Measurements from ENCODE around the gene FADS3. TPM values are rescaled to one million over a fixed set of nuclear protein-coding genes. Genes with fewer than 3 reads are reported as not detected.

Gene FADS3
- total and polyA plus RNA-seq, 2 of the 4 experiments (the other 2 are of a cell fraction): 54.5 to 110 TPM

DNA sequence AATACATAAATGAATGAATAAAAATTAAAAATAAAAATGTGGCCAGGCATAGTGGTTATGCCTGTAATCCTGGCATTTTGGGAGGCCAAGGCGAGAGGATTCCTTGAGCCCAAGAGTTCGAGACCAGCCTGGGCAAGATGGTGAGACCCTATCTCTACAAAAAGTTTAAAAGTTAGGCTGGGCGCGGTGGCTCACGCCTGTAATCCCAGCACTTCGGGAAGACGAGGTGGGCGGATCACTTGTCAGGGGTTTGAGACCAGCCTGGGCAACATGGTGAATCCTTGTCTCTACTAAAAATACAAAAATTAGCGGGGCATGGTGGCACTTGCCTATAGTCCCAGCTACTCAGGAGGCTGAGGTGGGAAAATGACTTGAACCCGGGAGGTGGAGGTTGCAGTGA lies 49.1 kb upstream of the FADS3 start:
- Histone ChIP-seq H3K27me3 (ENCODE audit: control insufficient read depth, insufficient read depth, low read length) (peaks cover 2% of the 10 kb centered on the region), H3K9me3 (ENCODE audit: control insufficient read depth, insufficient read depth, low read length) (peaks cover 12% of the 10 kb centered on the region), H2AFZ (replicated peaks; ENCODE audit: low read length, poor library complexity) (no peak overlapping the region), H3K56ac (ENCODE audit: extremely low read depth, insufficient read depth, low read length) (no peak overlapping the region), H3K79me1 (ENCODE audit: low read depth in 1 of 2, low read length in 2 of 2) (no peaks in the 10 kb centered on the region), H3K36me3 (ENCODE audit: control insufficient read depth, insufficient read depth, low read length) (no peaks in the 10 kb centered on the region), H4K8ac (ENCODE audit: low read depth in 2 of 2, low read length in 2 of 2) (no peak overlapping the region), H4K5ac (ENCODE audit: low read depth, low read length) (no peak overlapping the region), H3K14ac (replicated peaks; ENCODE audit: low read depth, low read length) (no peak overlapping the region), H3K23ac (ENCODE audit: low read depth, low read length) (no peak overlapping the region), H3K27ac (ENCODE audit: insufficient read depth, low read length) (no peak overlapping the region), H2BK15ac (ENCODE audit: low read depth, low read length) (no peak overlapping the region), H2BK20ac (ENCODE audit: low read depth, low read length) (no peak overlapping the region), H3K4me3 (ENCODE audit: insufficient read depth, low read depth, low read length) (no peak overlapping the region), H3K9ac (ENCODE audit: low read depth, low read length) (no peak overlapping the region), H2BK5ac (ENCODE audit: low read depth, low read length, poor library complexity, severe bottlenecking) (no peak overlapping the region), H3K4me1 (ENCODE audit: control insufficient read depth, insufficient read depth, low read length) (no peaks in the 10 kb centered on the region), H2AK5ac (ENCODE audit: low read depth, low read length) (no peak overlapping the region), H4K20me1 (ENCODE audit: insufficient read depth, low read length) (no peaks in the 10 kb centered on the region), H2AK9ac (replicated peaks; ENCODE audit: low read depth, low read length, poor library complexity) (no peak overlapping the region), H3K9me1 (ENCODE audit: insufficient read depth, low read length) (no peaks in the 10 kb centered on the region), H3K4me2 (ENCODE audit: low read depth, low read length) (no peak overlapping the region), H3K18ac (ENCODE audit: low read depth, low read length) (no peak overlapping the region), H3K4ac (ENCODE audit: low read depth, low read length) (no peak overlapping the region), H2BK120ac (ENCODE audit: low read depth, low read length) (no peak overlapping the region), H4K91ac (ENCODE audit: insufficient read depth, low read depth, low read length) (no peak overlapping the region)
- intact Hi-C loops (cut with micrococcal nuclease) (no loop called here), dilution Hi-C loops (cut with HindIII; ENCODE audit: low sequenced_read_pairs, unreplicated experiment) (no loop called here), in situ Hi-C loops (cut with MboI; ENCODE audit: low sequenced_read_pairs) (no loop called here)
- no TSS peak for BruUV-seq (replicated peaks)
- 81% methylated on average over 8 of the region's 10 CpGs; no CpG with 5 or more reads in 1 of the 2 experiments for WGBS, 2 experiments (ENCODE audit: extremely low coverage in 2 of 2, insufficient read length in 1 of 2)
- ChIA-PET POLR2A (ENCODE audit: unreplicated experiment) (no interaction called here), CTCF (interaction anchor here (1.2 kb wide), 1 partner anchor 142 kb away, joined by 4 read pairs; no protein-coding TSS in a partner anchor)
- TF ChIP-seq RCOR1 (IDR thresholded peaks at IDR 0.05; ENCODE audit: insufficient replicate concordance, low read length) (no peak), MAFK (IDR thresholded peaks at IDR 0.05; ENCODE audit: low read depth, low read length) (no peak), CEBPB (IDR thresholded peaks at IDR 0.05; ENCODE audit: low read depth, low read length) (no peak), MXI1 (IDR thresholded peaks at IDR 0.05; ENCODE audit: borderline replicate concordance, low read depth, low read length) (no peak), RAD21 (IDR thresholded peaks at IDR 0.05; ENCODE audit: low read length) (no peak), RFX5 (IDR thresholded peaks at IDR 0.05; ENCODE audit: low read depth, low read length) (no peak)
- DNase-seq: no peak
- ATAC-seq (ENCODE audit: low read depth): no peak
